Fibroblast of lung (primary cell): ENCODE results near the gene KLK3. TPM values are rescaled to one million over a fixed set of nuclear protein-coding genes. Genes with fewer than 3 reads are reported as not detected.

ENCODE experiments used
- DNase-seq, 2 donors: peaks; one replicate each; pipeline versions ENCODE4 v3.0.0 to v3.0.0-alpha.2; 2010; ENCODE audit warnings: low read depth in 2 of 2
- H2AFZ ChIP-seq: 2 replicates; pipeline ENCODE4 v1.5.1; 2012; ENCODE audit warnings: low read length, control low read depth, inconsistent platforms
- H3K27ac ChIP-seq: 2 replicates; pipeline ENCODE4 v1.5.1; 2011; ENCODE audit warnings: low read length, control low read depth; ENCODE audit not compliant: insufficient read depth
- H3K27me3 ChIP-seq: 2 replicates; pipeline ENCODE4 v1.5.1; 2011; ENCODE audit warnings: mild to moderate bottlenecking, low read length; ENCODE audit not compliant: control insufficient read depth, insufficient read depth
- H3K36me3 ChIP-seq: 2 replicates; pipeline ENCODE4 v1.5.1; 2011; ENCODE audit warnings: low read length; ENCODE audit not compliant: control insufficient read depth, insufficient read depth
- H3K4me1 ChIP-seq: 2 replicates; pipeline ENCODE4 v1.5.1; 2011; ENCODE audit warnings: low read length; ENCODE audit not compliant: control insufficient read depth, insufficient read depth; ENCODE audit errors: extremely low read depth
- H3K4me2 ChIP-seq: 2 replicates; pipeline ENCODE4 v1.5.1; 2011; ENCODE audit warnings: low read length, control low read depth; ENCODE audit not compliant: insufficient read depth; ENCODE audit errors: extremely low read depth
- H3K4me3 ChIP-seq, 4 experiments: fragments of 200-600 bp in 1 of 4; sonication (generic) in 1 of 4; replicated peaks in 1 of 4; 2 replicates each; pipeline ENCODE4 v1.5.1; 2011 to 2016; ENCODE audit warnings: low read length in 4 of 4, low read depth in 3 of 4, mild to moderate bottlenecking in 3 of 4, control low read depth in 2 of 4, inconsistent platforms in 1 of 4, mixed read lengths in 1 of 4; ENCODE audit not compliant: insufficient read depth in 1 of 4; ENCODE audit errors: control extremely low read depth in 1 of 4
- H3K79me2 ChIP-seq: 2 replicates; pipeline ENCODE4 v1.5.1; 2012; ENCODE audit warnings: mild to moderate bottlenecking, low read length, inconsistent platforms; ENCODE audit not compliant: control insufficient read depth, insufficient read depth
- H3K9ac ChIP-seq: 2 replicates; pipeline ENCODE4 v1.5.1; 2011; ENCODE audit warnings: mild to moderate bottlenecking, low read length, control low read depth; ENCODE audit not compliant: insufficient read depth
- H3K9me3 ChIP-seq: 2 replicates; pipeline ENCODE4 v1.5.1; 2012; ENCODE audit warnings: low read depth, low read length; ENCODE audit not compliant: control insufficient read depth, insufficient read depth
- H4K20me1 ChIP-seq: 2 replicates; pipeline ENCODE4 v1.5.1; 2011; ENCODE audit warnings: low read length; ENCODE audit not compliant: control insufficient read depth, insufficient read depth; ENCODE audit errors: extremely low read depth
- CTCF ChIP-seq, 2 donors: IDR thresholded peaks in 1 of 2; conservative IDR thresholded peaks in 1 of 2; 1 replicate in 1 of 2; 2 replicates in 1 of 2; pipeline ENCODE4 v1.5.1; 2011 to 2012; ENCODE audit warnings: low read length in 2 of 2, control low read depth in 1 of 2, inconsistent platforms in 1 of 2, low read depth in 1 of 2, mild to moderate bottlenecking in 1 of 2
- EZH2 ChIP-seq: IDR thresholded peaks from 2 replicates; pipeline ENCODE4 v1.5.1; 2012; ENCODE audit warnings: low read length, control low read depth, mild to moderate bottlenecking; ENCODE audit errors: missing control alignments
- polyA plus RNA-seq, 2 donors: library from polyadenylated mRNA; depleted of rRNA in 1 of 2; stranded (reverse) in 1 of 2; unstranded in 1 of 2; fragments of >200 nt; gene quantifications; 2 replicates each; pipeline ENCODE4 v1.2.1, GENCODE V29; 2011 to 2012; ENCODE audit warnings: missing spikeins in 1 of 2
- total RNA-seq: library from RNA; depleted of rRNA; stranded (reverse); fragments of >200 nt; gene quantifications from 2 replicates; pipeline ENCODE4 v1.2.1, GENCODE V29; 2014

The KLK3 gene
- total and polyA plus RNA-seq, 2 donors (not counting 1 experiment from before 2014, with no cell fraction given): not detected

GRCh38 chr19:50850738-50851137 lies 4.0 kb upstream of the KLK3 start:
- no peak overlapping the region for H2AFZ ChIP-seq
- H3K36me3 ChIP-seq: no peaks in the 10 kb centered on the region
- H3K4me1 ChIP-seq: no peaks in the 10 kb centered on the region
- no peaks in the 10 kb centered on the region for H3K27me3 ChIP-seq
- no peak for TF ChIP-seq EZH2
- TF ChIP-seq CTCF (conservative IDR thresholded peaks at IDR 0.05 in 1 of 2, IDR thresholded peaks at IDR 0.05 in 1 of 2; ENCODE audit: low read depth in 1 of 2, low read length in 2 of 2): no peak
- H3K4me3 ChIP-seq: no peak overlapping the region
- no peak for DNase-seq
- H3K9me3 ChIP-seq: no peaks in the 10 kb centered on the region
- no peaks in the 10 kb centered on the region for H3K79me2 ChIP-seq
- H4K20me1 ChIP-seq: no peaks in the 10 kb centered on the region
- H3K4me2 ChIP-seq: no peak overlapping the region
- H3K9ac ChIP-seq: no peak overlapping the region
- no peak overlapping the region for H3K27ac ChIP-seq

- Histone ChIP-seq H3K9ac (no peak overlapping the region), H3K4me1 (no peaks in the 10 kb centered on the region), H3K27ac (no peak overlapping the region), H2AFZ (no peak overlapping the region), H3K9me3 (no peaks in the 10 kb centered on the region), H3K4me3 (no peak overlapping the region), H4K20me1 (no peaks in the 10 kb centered on the region), H3K79me2 (no peaks in the 10 kb centered on the region), H3K4me2 (no peak overlapping the region), H3K36me3 (no peaks in the 10 kb centered on the region), H3K27me3 (no peaks in the 10 kb centered on the region)
- TF ChIP-seq EZH2 (no peak), CTCF (conservative IDR thresholded peaks at IDR 0.05 in 1 of 2, IDR thresholded peaks at IDR 0.05 in 1 of 2; ENCODE audit: low read depth in 1 of 2, low read length in 2 of 2) (no peak)
- no peak for DNase-seq
These were observed 3.1 kb upstream of the KLK3 start for GRCh38 chr19:50851620-50852019.

GRCh38 chr19:50857366-50857765 lies 2.7 kb downstream of the KLK3 start:
- no peaks in the 10 kb centered on the region for H3K4me1 ChIP-seq
- no peaks in the 10 kb centered on the region for H3K27me3 ChIP-seq
- no peaks in the 10 kb centered on the region for H4K20me1 ChIP-seq
- TF ChIP-seq CTCF (conservative IDR thresholded peaks at IDR 0.05 in 1 of 2, IDR thresholded peaks at IDR 0.05 in 1 of 2; ENCODE audit: low read depth in 1 of 2, low read length in 2 of 2): no peak
- TF ChIP-seq EZH2: no peak
- no peak overlapping the region for H3K9ac ChIP-seq
- H3K27ac ChIP-seq: no peak overlapping the region
- DNase-seq: no peak
- no peak overlapping the region for H3K4me2 ChIP-seq
- H3K9me3 ChIP-seq: no peaks in the 10 kb centered on the region
- no peaks in the 10 kb centered on the region for H3K79me2 ChIP-seq
- H3K4me3 ChIP-seq: no peak overlapping the region
- no peaks in the 10 kb centered on the region for H3K36me3 ChIP-seq
- no peak overlapping the region for H2AFZ ChIP-seq
